Hematopoietic multipotent progenitor cell treated with erythropoietin and hydrocortisone succinate and interleukin-3 and kit ligand, for 17 days (in vitro differentiated cells): ENCODE data around the gene RNF39.
A peak's percentile ranks its signal among the peaks of the same experiment; 100 is the strongest.

Experiments
- DNase-seq: peaks from one replicate; pipeline ENCODE4 v3.0.0-alpha.2; 2015; ENCODE audit warnings: low spot score

The RNF39 gene

DNA sequence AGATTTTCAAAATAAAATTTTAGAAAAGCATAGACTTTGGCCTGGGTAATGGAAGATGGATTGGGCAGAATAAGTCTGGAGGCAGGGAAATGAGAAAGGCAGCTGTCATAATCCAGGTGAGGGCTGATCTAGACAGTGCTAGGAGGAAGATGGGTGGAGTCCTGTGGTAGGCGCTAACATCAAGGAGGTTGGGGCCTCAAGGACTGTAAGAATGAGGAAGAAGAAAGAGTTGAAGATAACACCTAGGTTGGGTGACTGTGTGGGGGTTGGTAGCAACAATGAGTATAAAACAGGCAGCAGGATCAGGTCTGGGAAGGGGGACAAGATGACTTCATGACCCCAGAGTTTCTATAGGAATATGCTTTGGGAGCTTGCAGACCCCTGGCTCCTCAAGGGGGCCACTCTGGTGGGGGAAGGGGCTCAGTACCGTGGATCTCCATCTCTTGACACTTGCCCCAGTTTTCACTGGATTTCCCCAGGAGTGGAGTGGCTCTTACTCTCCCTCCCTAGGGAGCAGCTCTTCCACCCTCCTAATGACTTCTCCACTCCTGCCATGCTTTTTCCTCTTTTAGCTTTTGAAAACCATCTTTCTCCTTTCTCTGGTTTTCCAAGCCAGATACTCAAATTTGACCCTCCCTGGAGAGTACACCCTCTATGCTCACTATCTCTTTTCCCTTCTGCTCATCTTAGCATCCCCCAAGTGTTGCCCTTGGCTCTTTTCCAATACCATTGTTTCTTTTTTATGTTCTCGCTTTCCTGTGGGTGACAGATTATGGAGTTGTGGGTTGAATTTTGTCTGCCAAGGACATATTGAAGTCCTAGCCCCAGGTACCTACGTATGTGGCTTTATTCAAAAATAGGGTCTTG, 22.6 kb upstream of the RNF39 start:
- DNase-seq, result no peak

DNA sequence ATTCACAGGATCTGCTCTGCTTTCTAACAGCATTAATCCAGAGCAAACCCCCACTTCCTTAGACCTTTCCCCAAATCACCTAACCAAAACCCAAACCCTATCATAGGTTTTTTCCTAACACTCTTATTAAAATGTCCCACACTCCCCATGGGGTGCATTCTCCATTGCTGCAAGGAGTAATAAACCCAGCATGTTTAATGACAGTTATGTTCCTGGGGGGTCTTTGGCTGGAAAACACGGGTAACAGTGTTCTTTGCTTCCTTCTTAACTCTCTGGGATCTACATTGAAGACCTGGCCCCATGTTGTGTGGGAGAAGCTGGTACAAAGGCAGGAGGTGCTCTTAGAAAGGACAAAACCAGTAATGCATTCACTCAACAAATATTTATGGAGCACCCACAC, 21.3 kb upstream of the RNF39 start:
- no peak for DNase-seq

DNA sequence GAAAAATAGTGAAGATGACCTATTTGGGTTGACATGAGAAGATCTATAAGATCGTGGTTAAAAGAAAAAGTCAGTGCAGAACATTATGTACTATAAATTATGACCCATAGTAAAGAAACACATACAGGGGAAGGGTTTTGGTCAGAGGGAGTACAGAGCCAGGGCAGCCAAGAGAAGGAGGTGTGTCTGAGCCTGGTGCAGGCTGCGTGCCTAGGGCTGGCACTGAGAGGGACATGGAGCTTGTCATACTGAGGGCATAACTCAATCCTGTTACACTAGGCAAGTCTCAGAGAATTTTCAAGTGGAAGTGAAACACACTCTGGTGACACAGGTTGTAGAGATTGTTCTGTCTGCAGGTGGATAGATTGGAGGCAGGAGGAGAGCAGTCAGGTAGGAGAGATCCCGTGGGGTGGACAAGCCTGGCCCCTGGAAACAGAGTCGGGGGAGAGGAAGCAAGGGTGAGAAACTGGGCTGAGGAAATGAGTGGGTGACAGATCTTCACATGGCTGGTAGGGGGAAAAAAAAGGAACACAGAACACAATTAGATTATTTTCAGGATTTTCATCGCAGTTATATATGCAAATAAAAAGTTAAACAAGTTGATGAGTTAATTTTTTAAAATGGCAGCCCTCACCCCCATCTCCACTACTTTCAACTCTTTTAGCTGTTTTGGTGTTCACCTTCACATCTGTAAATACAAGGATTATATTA, 18.5 kb upstream of the RNF39 start:
- DNase-seq, result no peak

DNA sequence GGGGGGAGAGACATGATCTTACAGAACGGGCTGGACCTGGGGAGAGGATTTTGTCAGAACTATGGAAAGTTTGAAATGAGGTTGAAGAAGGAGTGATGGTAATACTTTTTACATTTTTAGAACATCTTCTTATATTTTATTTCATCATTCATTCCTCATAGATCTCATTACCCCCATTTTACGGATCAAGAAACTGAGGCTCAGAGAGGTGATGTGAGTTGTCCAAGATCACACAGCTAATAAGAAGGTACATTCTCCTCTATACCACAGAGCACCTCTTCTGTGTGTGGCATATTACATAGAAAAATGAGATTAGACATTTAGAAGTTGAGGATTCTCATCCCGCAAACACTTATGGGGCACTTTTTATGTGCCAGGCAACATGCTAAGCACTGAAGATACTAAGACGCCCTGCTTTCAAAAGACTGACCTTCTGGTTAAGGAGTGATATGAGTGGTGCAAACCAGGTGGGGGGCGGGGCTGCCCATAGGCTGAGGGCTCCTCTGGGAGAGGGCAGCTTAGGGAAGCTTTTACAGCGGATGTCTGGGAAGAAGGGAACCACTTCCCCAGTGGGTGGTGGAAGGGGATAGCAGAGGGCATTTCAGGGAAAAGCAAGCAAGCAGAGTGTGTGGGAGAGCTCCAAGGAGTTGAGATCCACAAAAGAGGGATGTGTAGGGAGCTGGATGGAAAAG, 17.4 kb upstream of the RNF39 start:
- DNase-seq, result no peak

DNA sequence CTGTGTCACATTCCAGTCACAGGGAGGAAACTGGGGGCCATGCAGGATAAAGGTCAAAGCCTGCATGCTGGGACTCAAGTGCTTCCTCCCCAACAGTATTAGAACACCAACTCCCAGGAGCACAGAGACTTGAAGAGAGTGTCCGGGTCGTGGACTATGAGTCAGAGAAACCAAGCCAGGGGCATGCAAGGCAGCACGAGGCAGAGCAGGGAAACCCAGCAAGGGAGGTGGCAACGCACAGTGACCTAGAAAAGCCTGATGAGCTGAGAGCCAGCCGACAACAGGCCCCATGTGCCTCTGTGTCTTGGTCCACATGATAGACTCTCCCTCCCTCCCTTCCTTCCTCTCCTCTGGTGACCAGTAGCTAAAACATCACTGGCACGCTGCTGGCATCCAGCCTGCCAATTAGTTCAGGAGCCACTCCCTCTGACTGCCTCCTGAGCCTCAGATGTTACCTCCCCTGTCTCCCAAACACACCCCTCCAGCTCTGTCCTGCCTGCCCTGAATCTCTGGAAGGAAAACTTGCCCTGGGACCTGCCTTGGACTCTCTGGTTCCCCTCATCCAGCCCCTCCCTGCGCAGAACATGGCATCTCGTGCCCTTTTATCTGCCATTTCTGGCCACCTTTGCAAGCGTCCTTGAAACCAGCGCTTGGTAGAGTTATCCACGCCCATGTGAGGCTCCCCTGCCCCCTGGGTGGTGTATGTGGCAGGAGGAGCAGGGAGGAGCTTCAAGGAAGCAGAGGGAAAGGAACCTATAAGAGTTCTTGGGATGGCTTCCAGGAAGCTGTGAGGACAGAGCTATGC, 16.2 kb upstream of the RNF39 start:
- DNase-seq, result no peak

DNA sequence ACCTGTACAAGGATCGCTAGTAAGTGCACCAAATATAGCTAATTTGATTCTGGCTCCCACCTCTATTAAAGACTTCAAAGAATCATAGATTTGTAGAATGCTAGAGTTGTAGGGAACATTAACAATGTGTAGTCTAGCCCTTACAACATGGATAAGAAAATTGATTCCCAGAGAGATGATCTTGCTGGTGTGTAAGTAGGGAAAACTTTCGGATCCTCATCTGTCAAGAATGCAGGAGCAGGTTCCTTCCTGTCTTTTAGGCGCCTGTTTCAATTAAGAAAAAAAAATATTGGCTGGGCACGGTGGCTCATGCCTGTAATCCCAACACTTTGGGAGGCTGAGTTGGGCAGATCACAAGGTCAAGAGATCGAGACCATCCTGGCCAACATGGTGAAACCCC, 12.3 kb upstream of the RNF39 start:
- no peak for DNase-seq

DNA sequence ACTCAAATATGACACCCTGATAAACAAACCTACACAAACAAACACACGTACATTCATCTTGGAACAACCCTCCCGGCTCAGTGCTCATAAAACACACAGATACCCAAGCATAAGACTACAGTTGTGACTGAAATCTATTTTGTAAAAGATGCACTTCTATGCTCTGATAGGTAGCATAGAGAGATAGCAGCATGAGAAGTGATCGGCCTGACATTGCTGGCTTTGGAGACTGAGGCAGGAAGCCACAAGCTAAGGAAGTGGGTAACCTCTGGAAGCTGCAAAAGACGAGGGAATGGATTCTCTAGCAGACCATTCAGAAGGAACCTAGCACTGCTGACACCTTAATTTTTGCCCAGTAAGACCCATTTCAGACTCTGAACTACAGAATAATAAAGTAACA, 1.6 kb upstream of the RNF39 start:
- DNase-seq, result no peak

DNA sequence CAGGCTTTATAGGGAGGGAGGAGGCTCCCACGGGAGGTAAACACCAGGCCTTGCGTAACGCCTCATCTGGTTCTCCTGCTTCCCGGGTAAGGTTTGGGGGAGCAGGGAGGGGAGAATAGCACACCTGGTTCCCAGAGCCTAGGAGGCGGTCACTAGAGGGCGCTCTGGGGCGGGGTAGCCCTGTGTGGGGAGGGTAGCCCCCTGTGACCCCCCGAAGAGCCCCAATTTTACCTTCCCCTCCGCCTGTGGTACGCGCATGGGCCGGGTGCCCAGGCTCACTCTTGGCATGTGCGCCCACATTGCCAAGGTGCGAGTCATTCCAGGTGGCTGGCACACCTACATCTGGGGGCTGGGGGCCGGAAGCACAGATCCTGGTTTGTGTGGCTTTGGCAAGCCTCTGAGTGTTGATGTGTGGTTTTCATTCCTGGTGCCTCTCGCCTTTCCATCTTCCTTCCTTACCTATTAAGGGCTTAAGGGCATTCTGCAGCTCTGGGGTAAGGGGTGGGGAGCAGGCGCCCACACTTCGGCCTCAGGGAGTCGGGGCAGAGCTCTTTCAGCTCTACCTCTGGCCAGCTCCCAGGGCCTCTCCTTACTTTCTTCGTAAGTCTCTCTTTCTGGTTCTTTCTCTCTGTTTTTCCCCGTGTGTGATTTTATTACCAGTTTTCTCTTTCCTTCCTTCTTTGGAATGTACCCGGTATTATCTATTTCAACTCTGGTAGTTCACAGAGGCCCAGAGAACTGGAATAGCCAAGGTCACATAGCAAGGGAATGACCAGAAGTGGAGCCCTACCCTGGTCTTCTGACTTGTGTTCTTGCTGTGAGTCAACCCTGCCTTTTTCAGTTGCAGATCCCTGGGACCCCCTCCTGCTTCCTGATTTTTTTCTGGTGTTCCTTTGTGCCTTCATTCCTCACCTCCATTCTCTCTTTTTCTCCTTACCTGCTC, 492 bp upstream of the RNF39 start:
- DNase-seq, result peak; percentile 33

DNA sequence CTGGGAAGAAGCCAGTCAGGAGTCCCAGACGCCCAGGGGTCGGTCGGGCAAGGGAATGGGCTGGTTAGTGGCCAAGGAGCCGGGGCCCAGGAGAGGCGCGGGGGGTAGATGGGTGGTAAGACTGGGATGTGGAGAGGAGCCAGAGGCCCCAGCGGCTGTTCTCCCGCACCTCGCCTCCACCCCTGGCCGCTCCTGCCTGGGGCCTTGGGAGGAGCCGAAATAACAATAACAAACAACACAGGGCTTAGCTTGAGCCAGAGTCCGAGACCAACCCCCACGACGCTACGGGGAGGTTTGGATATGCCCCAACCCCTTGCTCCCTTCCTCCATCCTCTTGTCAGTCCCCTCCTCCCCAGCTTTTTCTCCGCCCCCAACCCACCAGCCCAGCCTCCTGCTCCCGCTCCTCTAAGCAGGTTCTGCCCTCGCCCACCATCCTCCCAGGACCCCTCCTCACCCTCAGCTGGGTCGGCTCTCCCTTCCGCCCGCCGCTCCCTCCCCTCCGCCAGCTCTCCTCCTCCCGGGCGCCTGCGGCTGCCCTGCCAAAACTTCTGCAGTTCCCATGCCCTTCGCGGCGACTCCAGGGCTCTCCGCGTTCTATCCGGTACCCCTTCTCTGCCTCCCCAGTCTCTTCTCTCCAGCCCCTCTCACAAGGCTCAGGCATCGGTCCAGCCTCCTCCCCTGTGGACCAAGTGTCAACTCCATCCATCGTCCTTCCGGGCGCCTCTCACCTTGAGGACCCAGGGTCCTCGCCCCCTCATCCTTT, 1.1 kb downstream of the RNF39 start:
- no peak for DNase-seq

DNA sequence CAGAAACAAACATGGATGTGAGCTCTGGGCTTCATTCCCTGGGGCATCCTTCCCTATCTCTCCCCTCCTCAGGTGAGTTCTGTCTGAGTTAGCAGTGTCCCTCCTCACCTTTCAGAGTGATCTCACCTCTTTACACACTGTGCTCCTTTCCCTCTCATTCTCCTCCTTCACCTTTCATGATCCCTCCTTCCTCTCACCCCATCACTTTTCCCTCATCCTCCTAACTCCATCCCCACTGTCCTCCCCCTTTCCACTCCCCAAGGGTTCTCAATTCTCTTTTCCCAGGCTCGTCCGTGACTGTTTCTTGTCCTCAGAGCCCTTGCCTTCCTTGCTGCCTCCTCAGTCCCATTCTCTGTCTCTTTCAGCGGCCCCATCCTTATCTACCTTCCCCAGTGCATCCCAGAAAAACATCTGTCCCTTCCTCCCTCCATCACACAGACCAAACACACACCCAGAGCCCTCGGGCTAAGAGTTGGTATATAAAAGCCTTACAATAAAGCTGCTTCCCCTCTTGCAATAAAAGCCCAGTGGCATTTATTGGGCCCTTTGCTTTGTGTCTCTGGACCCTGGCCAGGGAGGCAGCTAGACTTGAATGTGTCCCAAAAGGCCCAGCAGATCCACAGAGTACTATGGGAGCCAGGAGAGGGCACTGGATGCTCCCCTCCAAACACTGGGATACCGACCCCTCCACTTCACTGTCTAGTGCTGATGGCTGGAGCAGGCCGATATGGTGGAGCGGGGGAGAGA, 1.9 kb downstream of the RNF39 start:
- DNase-seq, result no peak

DNA sequence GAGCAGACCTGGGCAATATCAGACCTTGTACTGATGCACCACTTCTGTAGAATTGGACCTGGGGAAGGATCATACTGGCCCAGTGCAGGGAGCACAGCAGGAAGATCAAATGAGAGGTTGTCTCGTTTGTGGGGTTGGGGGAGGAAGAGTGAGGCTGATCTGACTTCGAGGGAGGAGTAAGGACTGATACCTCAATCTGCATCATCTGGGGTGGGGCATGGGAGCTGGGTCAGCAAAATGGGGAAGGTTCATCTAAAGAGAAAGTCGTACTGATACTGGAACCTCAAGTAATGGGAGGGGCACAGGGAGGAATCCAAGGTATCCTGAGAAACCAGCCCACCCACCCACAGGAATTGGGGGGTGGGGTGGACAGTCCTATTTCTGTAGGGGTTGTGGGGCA, 3.7 kb downstream of the RNF39 start:
- DNase-seq, result no peak

DNA sequence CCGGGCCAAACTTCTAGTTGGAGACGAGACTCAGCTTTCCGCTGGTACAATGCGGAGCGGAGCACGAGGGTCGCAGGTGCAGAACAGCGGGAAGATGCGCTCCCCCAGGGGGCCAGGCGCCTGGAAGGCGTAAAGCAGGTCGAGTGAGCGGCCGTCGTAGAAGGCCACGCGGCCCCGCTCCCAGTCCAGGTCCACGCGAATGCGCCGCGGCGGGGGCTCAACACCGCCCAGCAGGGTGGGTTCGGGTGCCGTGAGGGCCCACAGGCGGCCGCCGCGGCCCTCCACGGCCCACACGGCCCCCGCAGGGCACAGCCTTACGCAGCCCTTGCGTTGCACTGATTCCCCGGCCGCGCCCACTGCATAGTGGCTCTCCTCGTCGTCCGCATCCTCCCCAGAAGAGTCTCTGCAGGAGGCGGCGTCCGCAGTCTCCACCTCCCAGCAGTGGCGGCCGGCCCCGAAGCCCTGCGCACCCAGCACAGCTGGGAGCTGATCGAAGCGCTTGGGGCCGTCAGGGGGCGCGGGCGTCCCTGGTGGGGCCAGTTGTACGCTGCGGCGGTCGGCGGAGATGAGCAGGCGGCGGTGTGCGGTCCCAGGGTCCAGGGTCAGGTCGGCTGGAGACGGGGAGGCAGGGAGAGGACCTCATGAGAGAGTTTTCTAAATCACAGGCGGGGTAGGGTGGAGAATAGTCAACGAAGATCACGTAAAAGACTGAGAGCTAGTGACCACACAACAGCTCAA, 4.3 kb downstream of the RNF39 start:
- no peak for DNase-seq

DNA sequence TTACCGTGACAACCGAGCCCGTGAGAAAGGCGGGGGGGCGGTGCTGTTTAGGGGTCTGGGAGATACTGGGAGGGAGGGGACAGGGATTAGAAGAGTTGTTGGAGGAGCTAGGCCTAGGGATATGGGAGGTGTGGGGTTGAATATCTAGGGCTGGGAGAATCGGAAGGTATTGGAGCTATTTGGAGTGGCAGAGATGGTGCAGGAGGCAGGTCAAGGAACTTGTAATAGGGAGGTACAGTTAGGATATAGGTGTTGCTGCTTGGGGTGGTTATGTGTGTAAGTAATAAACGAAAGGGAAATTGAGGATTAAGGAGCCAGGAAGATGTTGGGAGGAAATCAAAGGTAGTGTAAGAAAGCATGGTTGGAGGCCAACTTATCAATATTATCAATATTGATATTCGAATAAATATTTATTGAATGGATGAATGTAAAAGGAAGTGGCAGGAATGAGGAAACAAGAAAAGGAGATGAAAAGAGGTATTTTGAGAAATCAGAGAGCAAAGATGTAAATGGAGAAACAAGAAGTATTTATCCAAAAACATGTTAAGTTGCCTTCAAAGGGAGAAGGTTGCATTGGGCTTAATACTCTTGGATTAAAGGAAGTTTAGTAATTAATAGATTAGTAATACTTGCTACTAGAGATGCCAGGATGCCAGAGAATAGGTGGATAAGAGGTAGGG, 8.0 kb downstream of the RNF39 start:
- no peak for DNase-seq

DNA sequence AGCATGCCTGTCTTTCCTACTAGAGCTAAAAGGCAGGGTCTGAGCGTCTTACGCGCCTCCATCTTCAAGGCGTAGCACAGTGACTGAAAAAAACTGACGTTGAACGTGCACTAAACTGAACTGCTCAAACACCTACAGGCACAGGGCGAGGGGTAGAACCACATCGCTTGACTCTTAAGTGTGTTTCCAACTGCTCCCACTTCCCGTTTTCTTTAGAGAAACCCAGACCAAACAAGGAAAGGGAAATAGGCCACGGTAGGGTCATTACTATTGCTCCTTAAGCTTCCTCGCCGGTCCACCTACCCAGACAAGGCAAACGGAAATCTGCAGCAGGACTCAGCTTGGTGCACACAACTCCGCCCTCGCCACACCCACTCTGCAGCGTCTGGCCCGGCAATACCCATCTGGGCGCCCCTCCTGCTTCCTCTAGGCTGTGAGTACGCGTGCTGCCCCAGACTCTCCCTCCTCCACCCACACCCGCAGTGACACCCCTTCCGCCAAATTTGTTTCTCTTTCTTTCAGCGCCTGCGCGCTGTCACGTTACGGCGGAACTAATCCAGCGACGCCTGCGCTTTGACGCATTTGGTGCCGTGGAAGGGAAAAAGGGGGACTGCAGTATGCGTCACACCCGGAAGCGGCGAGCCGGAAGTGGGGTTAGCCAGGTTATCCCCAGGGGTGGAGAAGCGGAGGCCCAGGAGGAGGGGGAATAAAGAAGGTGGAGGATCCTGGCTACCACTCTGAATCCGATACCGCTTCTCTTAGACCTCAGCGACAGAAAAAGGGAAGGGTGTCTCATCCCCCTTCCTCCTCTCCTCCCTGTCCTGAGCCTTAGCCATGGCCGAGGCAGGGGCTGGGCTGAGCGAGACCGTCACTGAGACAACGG, 8.8 kb downstream of the RNF39 start, which contains the start of gene PPP1R11:
Gene PPP1R11 (plus strand): TSS at position 622 of the 883 bp plus-strand sequence. CDS start 213 bp downstream, at position 835.
- peak; percentile 99 for DNase-seq

DNA sequence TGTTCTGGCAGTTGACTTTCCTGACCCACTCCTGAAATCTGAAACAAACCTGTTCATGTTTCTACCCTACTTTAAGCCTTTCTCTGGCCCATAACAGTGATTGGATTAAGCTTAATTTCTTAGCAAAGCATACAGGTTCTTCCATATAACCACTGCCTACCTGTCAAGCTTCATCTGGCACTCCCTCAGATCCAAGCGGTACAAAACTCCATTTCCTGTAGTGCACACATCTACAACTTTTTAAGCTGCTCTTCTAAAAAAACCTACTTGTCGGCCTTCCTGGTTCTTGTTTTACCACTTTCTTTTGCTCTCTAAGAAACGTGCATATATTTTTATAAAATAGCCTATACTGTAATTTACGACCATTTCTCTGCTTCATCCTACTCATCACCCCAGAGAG, 9.5 kb downstream of the RNF39 start:
- no peak for DNase-seq

DNA sequence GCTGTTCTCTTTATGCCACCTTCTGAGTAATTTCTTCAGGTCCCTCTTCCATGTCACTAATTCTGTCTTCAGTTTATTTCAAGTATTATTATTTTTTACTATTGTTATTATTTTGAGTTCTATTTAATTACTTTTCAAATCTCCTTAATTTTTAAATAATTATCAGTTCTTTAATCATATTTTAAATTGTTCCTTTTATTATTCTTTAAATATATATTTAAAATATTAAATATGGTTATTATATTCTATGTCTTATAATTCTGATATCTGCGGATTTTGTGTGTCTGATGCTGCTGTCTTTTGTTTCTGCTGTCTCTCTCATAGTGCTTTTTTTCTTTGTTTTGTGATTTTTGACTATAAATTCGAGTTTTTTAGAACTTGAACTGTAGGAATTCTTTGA, 12.3 kb downstream of the RNF39 start:
- no peak for DNase-seq
